ENCODE measurements around the gene ATP8A2.

ATP8A2 gene

GRCh38 chr13:26051657-26052311 lies 680.0 kb downstream of the ATP8A2 start, which contains the start of gene SHISA2:
Gene SHISA2 (minus strand): TSS chr13:26052016. CDS start chr13:26050975, 1,041 bp downstream.
- TF ChIP-seq REST (IDR thresholded peaks at IDR 0.05; ENCODE audit: insufficient read depth in 1 of 2, low read depth in 2 of 2, low read length in 2 of 2): no peak
- TF ChIP-seq POLR2AphosphoS5 (IDR thresholded peaks at IDR 0.05; ENCODE audit: low read depth, low read length): peak; percentile 50
- TF ChIP-seq SIN3A (IDR thresholded peaks at IDR 0.05; ENCODE audit: borderline replicate concordance, insufficient read depth, low read length): no peak
- TF ChIP-seq TAF1 (IDR thresholded peaks at IDR 0.05; ENCODE audit: borderline replicate concordance, insufficient read depth, low read length): peak; percentile 44; the same call in 1 of the 2 replicates

GRCh38 chr13:26052337-26052736 lies 680.6 kb downstream of the ATP8A2 start:
- no peak for TF ChIP-seq TAF1 (IDR thresholded peaks at IDR 0.05; ENCODE audit: borderline replicate concordance, insufficient read depth, low read length)
- TF ChIP-seq FOXP2 (optimal IDR thresholded peaks at IDR 0.05; ENCODE audit: borderline replicate concordance, extremely low read depth, extremely low read length, insufficient read depth): no peak
- no peak for TF ChIP-seq SIN3A (IDR thresholded peaks at IDR 0.05; ENCODE audit: borderline replicate concordance, insufficient read depth, low read length)
- TF ChIP-seq REST (IDR thresholded peaks at IDR 0.05; ENCODE audit: insufficient read depth in 1 of 2, low read depth in 2 of 2, low read length in 2 of 2): no peak
- no peak for TF ChIP-seq POLR2AphosphoS5 (IDR thresholded peaks at IDR 0.05; ENCODE audit: low read depth, low read length)

- TF ChIP-seq POLR2AphosphoS5 (IDR thresholded peaks at IDR 0.05; ENCODE audit: low read depth, low read length) (no peak), TAF1 (IDR thresholded peaks at IDR 0.05; ENCODE audit: borderline replicate concordance, insufficient read depth, low read length) (no peak), FOXP2 (optimal IDR thresholded peaks at IDR 0.05; ENCODE audit: borderline replicate concordance, extremely low read depth, extremely low read length, insufficient read depth) (no peak)
These were observed 681.7 kb downstream of the ATP8A2 start for GRCh38 chr13:26053418-26053980.

- TF ChIP-seq POLR2AphosphoS5 (IDR thresholded peaks at IDR 0.05; ENCODE audit: low read depth, low read length) (no peak), SIN3A (IDR thresholded peaks at IDR 0.05; ENCODE audit: borderline replicate concordance, insufficient read depth, low read length) (no peak), REST (IDR thresholded peaks at IDR 0.05; ENCODE audit: insufficient read depth in 1 of 2, low read depth in 2 of 2, low read length in 2 of 2) (no peak), TAF1 (IDR thresholded peaks at IDR 0.05; ENCODE audit: borderline replicate concordance, insufficient read depth, low read length) (no peak), FOXP2 (optimal IDR thresholded peaks at IDR 0.05; ENCODE audit: borderline replicate concordance, extremely low read depth, extremely low read length, insufficient read depth) (no peak)
These were observed 683.1 kb downstream of the ATP8A2 start for GRCh38 chr13:26054896-26055295.

GRCh38 chr13:26058704-26059103 lies 686.9 kb downstream of the ATP8A2 start:
- no peak for TF ChIP-seq POLR2AphosphoS5 (IDR thresholded peaks at IDR 0.05; ENCODE audit: low read depth, low read length)
- TF ChIP-seq SIN3A (IDR thresholded peaks at IDR 0.05; ENCODE audit: borderline replicate concordance, insufficient read depth, low read length): no peak
- TF ChIP-seq FOXP2 (optimal IDR thresholded peaks at IDR 0.05; ENCODE audit: borderline replicate concordance, extremely low read depth, extremely low read length, insufficient read depth): no peak
- no peak for TF ChIP-seq TAF1 (IDR thresholded peaks at IDR 0.05; ENCODE audit: borderline replicate concordance, insufficient read depth, low read length)
- TF ChIP-seq REST (IDR thresholded peaks at IDR 0.05; ENCODE audit: insufficient read depth in 1 of 2, low read depth in 2 of 2, low read length in 2 of 2): no peak

Measured in PFSK-1 (cell line).